Gastroesophageal sphincter (tissue), 4 donors: ENCODE results near the gene OR12D1. TPM values are rescaled to one million over a fixed set of nuclear protein-coding genes. Genes with fewer than 3 reads are reported as not detected.

Experiments
- ATAC-seq: fragments of 150-250 bp; one replicate; pipeline ENCODE4 v1.9.1; 2016; ENCODE audit warnings: mild to moderate bottlenecking, moderate library complexity
- H3K27ac ChIP-seq, 4 donors: fragments of 200-600 bp; sonication (generic) in 3 of 4; 1 replicate in 3 of 4; 2 replicates in 1 of 4; pipeline ENCODE4 v1.5.1; 2016 to 2019
- H3K27me3 ChIP-seq: fragments of 200-600 bp; sonication (generic); one replicate; pipeline ENCODE4 v1.5.1; 2019
- H3K36me3 ChIP-seq, 2 donors: fragments of 200-600 bp; sonication (generic); one replicate each; pipeline ENCODE4 v1.5.1; 2019; ENCODE audit warnings: control low read depth in 1 of 2
- H3K4me1 ChIP-seq, 3 donors: fragments of 200-600 bp; sonication (generic); 1 replicate in 2 of 3; 2 replicates in 1 of 3; pipeline ENCODE4 v1.5.1; 2016 to 2019; ENCODE audit warnings: control low read depth in 2 of 3
- H3K4me3 ChIP-seq, 2 donors: fragments of 200-600 bp; sonication (generic); one replicate each; pipeline ENCODE4 v1.5.1; 2019; ENCODE audit warnings: mild to moderate bottlenecking in 1 of 2, moderate library complexity in 1 of 2
- H3K9me3 ChIP-seq, 3 donors: fragments of 200-600 bp; sonication (generic); one replicate each; pipeline ENCODE4 v1.5.1; 2017 to 2019; ENCODE audit warnings: control low read depth in 2 of 3
- CTCF ChIP-seq, 4 experiments: fragments of 200-600 bp in 2 of 4; fragments of 450-650 bp in 2 of 4; sonication (generic) in 1 of 4; IDR thresholded peaks; one replicate each; pipeline ENCODE4 v1.5.1; 2017 to 2019; ENCODE audit warnings: antibody characterized with exemption in 4 of 4, mild to moderate bottlenecking in 2 of 4, moderate library complexity in 2 of 4
- EP300 ChIP-seq: sonication (generic); formaldehyde crosslinking; IDR thresholded peaks from one replicate; pipeline ENCODE4 v1.6.1; 2017; ENCODE audit warnings: antibody characterized with exemption, mild to moderate bottlenecking
- POLR2A ChIP-seq, 2 donors: fragments of 450-650 bp; IDR thresholded peaks; one replicate each; pipeline ENCODE4 v1.6.1; 2017; ENCODE audit warnings: antibody characterized with exemption in 2 of 2, mild to moderate bottlenecking in 2 of 2, moderate library complexity in 1 of 2
- POLR2AphosphoS5 ChIP-seq: sonication (generic); formaldehyde crosslinking; IDR thresholded peaks from one replicate; pipeline ENCODE4 v1.6.1; 2017; ENCODE audit warnings: antibody characterized with exemption
- WGBS, 2 donors: methylation state at CpG; one replicate each; pipeline ENCODE4 v1.1.5; 2018; ENCODE audit warnings: low coverage in 1 of 2; 5-methylcytosine and 5-hydroxymethylcytosine counted together
- total RNA-seq, 4 donors: library from RNA; depleted of rRNA; stranded (reverse); fragments of >200 nt; gene quantifications; one replicate each; pipeline ENCODE4 v1.1.0, GENCODE V29; 2016

Gene OR12D1
- total RNA-seq, 4 donors from 2014 or later, result not detected

GRCh38 chr6:29462022-29462421 lies 47.3 kb downstream of the OR12D1 start:
- H3K36me3 ChIP-seq, result no peaks in the 10 kb centered on the region
- H3K27ac ChIP-seq, result no peak overlapping the region
- no peak for TF ChIP-seq EP300
- TF ChIP-seq POLR2A (IDR thresholded peaks at IDR 0.05), result no peak
- TF ChIP-seq CTCF (IDR thresholded peaks at IDR 0.05), result no peak
- no peak for TF ChIP-seq POLR2AphosphoS5
- WGBS, 2 donors, result 83 to 93% methylated on average over 5 to 6 of the region's 6 CpGs
- no peaks in the 10 kb centered on the region for H3K27me3 ChIP-seq
- H3K9me3 ChIP-seq, result no peaks in the 10 kb centered on the region
- no peak overlapping the region for H3K4me3 ChIP-seq
- H3K4me1 ChIP-seq, result no peaks in the 10 kb centered on the region
- no peak for ATAC-seq

GRCh38 chr6:29465279-29465678 lies 50.6 kb downstream of the OR12D1 start:
- H3K4me1 ChIP-seq, result no peaks in the 10 kb centered on the region
- H3K36me3 ChIP-seq, result no peaks in the 10 kb centered on the region
- no peak for ATAC-seq
- no peak overlapping the region for H3K27ac ChIP-seq
- TF ChIP-seq CTCF (IDR thresholded peaks at IDR 0.05), result no peak
- TF ChIP-seq POLR2A (IDR thresholded peaks at IDR 0.05), result no peak
- TF ChIP-seq POLR2AphosphoS5, result no peak
- TF ChIP-seq EP300, result no peak
- peaks cover 3% of the 10 kb centered on the region for H3K27me3 ChIP-seq
- 52 to 70% methylated on average over 2 of the region's 2 CpGs for WGBS, 2 donors
- H3K9me3 ChIP-seq, result no peaks in the 10 kb centered on the region
- H3K4me3 ChIP-seq, result no peak overlapping the region

- TF ChIP-seq EP300 (no peak), POLR2A (IDR thresholded peaks at IDR 0.05) (no peak), CTCF (IDR thresholded peaks at IDR 0.05) (no peak), POLR2AphosphoS5 (no peak)
- Histone ChIP-seq H3K9me3 (no peaks in the 10 kb centered on the region), H3K36me3 (no peaks in the 10 kb centered on the region), H3K27me3 (peaks cover 3% of the 10 kb centered on the region), H3K4me3 (no peak overlapping the region), H3K27ac (no peak overlapping the region), H3K4me1 (no peaks in the 10 kb centered on the region)
- WGBS, 2 donors, result 75 to 85% methylated on average over 2 of the region's 2 CpGs
- ATAC-seq, result no peak
Observed at GRCh38 chr6:29465801-29466200, 51.1 kb downstream of the OR12D1 start.

GRCh38 chr6:29466241-29466640 lies 51.5 kb downstream of the OR12D1 start:
- peaks cover 3% of the 10 kb centered on the region for H3K27me3 ChIP-seq
- TF ChIP-seq EP300 (no peak), POLR2AphosphoS5 (no peak), POLR2A (IDR thresholded peaks at IDR 0.05) (no peak), CTCF (IDR thresholded peaks at IDR 0.05) (no peak)
- no peak overlapping the region for H3K4me3 ChIP-seq
- no peak for ATAC-seq
- H3K27ac ChIP-seq, result no peak overlapping the region
- WGBS, 2 donors, result 50 to 67% methylated on average over 5 of the region's 6 CpGs
- H3K4me1 ChIP-seq, result no peaks in the 10 kb centered on the region
- H3K9me3 ChIP-seq, result no peaks in the 10 kb centered on the region
- no peaks in the 10 kb centered on the region for H3K36me3 ChIP-seq

Other genes starting within 250 kb of the OR12D1 start
- gene OR2J2, start 244.0 kb upstream of the OR12D1 start, total RNA-seq, result not detected
- gene OR14J1, start 113.2 kb upstream of the OR12D1 start, total RNA-seq, result not detected
- gene OR5V1, start 46.1 kb upstream of the OR12D1 start, total RNA-seq, result not detected
- not detected for gene OR12D3, start 39.6 kb upstream of the OR12D1 start, total RNA-seq
- gene OR12D2, start 19.3 kb upstream of the OR12D1 start, total RNA-seq, result not detected
- gene OR10C1, start 24.4 kb downstream of the OR12D1 start, total RNA-seq, result not detected
- not detected for gene OR11A1, start 42.1 kb downstream of the OR12D1 start, total RNA-seq
- gene OR2H1, start 42.2 kb downstream of the OR12D1 start, total RNA-seq, result not detected
- not detected for gene MAS1L, start 73.0 kb downstream of the OR12D1 start, total RNA-seq
- gene UBD, start 144.8 kb downstream of the OR12D1 start, total RNA-seq, result under 1 TPM in 3 of 4 donors, not detected in 1; 0.31 to 0.47 (median 0.40) TPM
- not detected for gene OR2H2, start 170.2 kb downstream of the OR12D1 start, total RNA-seq
- 10 to 100 TPM; 17.8 to 90.1 (median 44.8) TPM for gene GABBR1, start 218.3 kb downstream of the OR12D1 start, total RNA-seq
- gene MOG, start 242.2 kb downstream of the OR12D1 start, total RNA-seq, result not detected